IMR-90 (cell line): ENCODE data around the gene SEC23IP. TPM values are rescaled to one million over a fixed set of nuclear protein-coding genes. Genes with fewer than 3 reads are reported as not detected.

Experiments
- ATAC-seq: fragments of 200-7000 bp; cut with Tn5 transposase; 2 replicates; pipeline ENCODE4 v1.9.1; 2020; ENCODE audit warnings: low read depth, mild to moderate bottlenecking, moderate library complexity
- BruUV-seq: library from RNA; stranded (reverse); fragments of 400-500 nt; replicated peaks from 2 replicates; lab custom pipeline; 2021; lab: Mats Ljungman, UMichigan
- CTCF ChIA-PET: fragments of 300-600 bp; formaldehyde crosslinking; extraction: SDS; loops from one replicate; lab custom pipeline; 2021; ENCODE audit warnings: antibody characterized with exemption; lab: Yijun Ruan, JAX
- POLR2A ChIA-PET: fragments of 300-600 bp; sonication (Branson Sonifier 250); formaldehyde crosslinking; loops from one replicate; lab custom pipeline; 2022; ENCODE audit warnings: antibody characterized with exemption; ENCODE audit not compliant: unreplicated experiment; lab: Charles Lee
- DNase-seq: peaks from one replicate; pipeline ENCODE4 v3.0.0; 2013
- H2AFZ ChIP-seq: replicated peaks from 2 replicates; pipeline ENCODE3; 2013; ENCODE audit warnings: low read length, mild to moderate bottlenecking; ENCODE audit not compliant: poor library complexity
- H2AK5ac ChIP-seq: 2 replicates; pipeline ENCODE4 v1.6.1; 2013; ENCODE audit warnings: low read depth, low read length, inconsistent platforms
- H2AK9ac ChIP-seq: replicated peaks from 2 replicates; pipeline ENCODE3; 2013; ENCODE audit warnings: mild to moderate bottlenecking, low read depth, low read length, moderate library complexity; ENCODE audit not compliant: poor library complexity
- H2BK120ac ChIP-seq: 2 replicates; pipeline ENCODE4 v1.6.1; 2013; ENCODE audit warnings: low read depth, low read length, inconsistent platforms
- H2BK15ac ChIP-seq: 3 replicates; pipeline ENCODE4 v1.6.1; 2013; ENCODE audit warnings: low read depth, low read length, inconsistent platforms
- H2BK20ac ChIP-seq: 2 replicates; pipeline ENCODE4 v1.6.1; 2013; ENCODE audit warnings: low read depth, mild to moderate bottlenecking, inconsistent platforms, low read length, moderate library complexity
- H2BK5ac ChIP-seq: 2 replicates; pipeline ENCODE4 v1.6.1; 2013; ENCODE audit warnings: mild to moderate bottlenecking, low read depth, low read length, inconsistent platforms; ENCODE audit not compliant: poor library complexity, severe bottlenecking
- H3K14ac ChIP-seq: replicated peaks from 2 replicates; pipeline ENCODE4 v1.6.1; 2013; ENCODE audit warnings: low read depth, low read length, inconsistent platforms
- H3K18ac ChIP-seq: 2 replicates; pipeline ENCODE4 v1.6.1; 2013; ENCODE audit warnings: low read depth, low read length, control low read depth
- H3K23ac ChIP-seq: 2 replicates; pipeline ENCODE4 v1.6.1; 2013; ENCODE audit warnings: low read depth, low read length, inconsistent platforms
- H3K27ac ChIP-seq: 2 replicates; pipeline ENCODE4 v1.5.1; 2013; ENCODE audit warnings: mild to moderate bottlenecking, control low read depth, low read length; ENCODE audit not compliant: insufficient read depth
- H3K27me3 ChIP-seq: 2 replicates; pipeline ENCODE4 v1.6.1; 2013; ENCODE audit warnings: low read length; ENCODE audit not compliant: control insufficient read depth, insufficient read depth
- H3K36me3 ChIP-seq: 2 replicates; pipeline ENCODE4 v1.6.1; 2013; ENCODE audit warnings: low read length, mixed read lengths; ENCODE audit not compliant: control insufficient read depth, insufficient read depth
- H3K4ac ChIP-seq: 2 replicates; pipeline ENCODE4 v1.6.1; 2013; ENCODE audit warnings: low read depth, low read length, inconsistent platforms
- H3K4me1 ChIP-seq: 2 replicates; pipeline ENCODE4 v1.6.1; 2013; ENCODE audit warnings: low read length, mixed read lengths; ENCODE audit not compliant: control insufficient read depth, insufficient read depth
- H3K4me2 ChIP-seq: 2 replicates; pipeline ENCODE4 v1.6.1; 2013; ENCODE audit warnings: low read depth, mild to moderate bottlenecking, control low read depth, low read length, moderate library complexity
- H3K4me3 ChIP-seq: 2 replicates; pipeline ENCODE4 v1.5.1; 2013; ENCODE audit warnings: low read depth, mild to moderate bottlenecking, control low read depth, low read length, moderate library complexity; ENCODE audit not compliant: insufficient read depth
- H3K56ac ChIP-seq: 2 replicates; pipeline ENCODE4 v1.6.1; 2013; ENCODE audit warnings: low read length, inconsistent platforms; ENCODE audit not compliant: insufficient read depth; ENCODE audit errors: extremely low read depth
- H3K79me1 ChIP-seq, 2 experiments: 2 replicates each; pipeline ENCODE4 v1.6.1; 2013; ENCODE audit warnings: low read length in 2 of 2, inconsistent platforms in 1 of 2, low read depth in 1 of 2
- H3K9ac ChIP-seq: 2 replicates; pipeline ENCODE4 v1.6.1; 2013; ENCODE audit warnings: low read depth, low read length, control low read depth
- H3K9me1 ChIP-seq: 2 replicates; pipeline ENCODE4 v1.6.1; 2013; ENCODE audit warnings: low read length, inconsistent platforms; ENCODE audit not compliant: insufficient read depth
- H3K9me3 ChIP-seq: 2 replicates; pipeline ENCODE4 v1.6.1; 2013; ENCODE audit warnings: low read length; ENCODE audit not compliant: control insufficient read depth, insufficient read depth
- H4K20me1 ChIP-seq: 2 replicates; pipeline ENCODE4 v1.6.1; 2013; ENCODE audit warnings: low read length, inconsistent platforms; ENCODE audit not compliant: insufficient read depth
- H4K5ac ChIP-seq: 2 replicates; pipeline ENCODE4 v1.6.1; 2013; ENCODE audit warnings: mild to moderate bottlenecking, low read depth, low read length, control low read depth
- H4K8ac ChIP-seq, 2 experiments: 2 replicates each; pipeline ENCODE4 v1.6.1; 2013; ENCODE audit warnings: low read depth in 2 of 2, low read length in 2 of 2, control low read depth in 1 of 2, inconsistent platforms in 1 of 2
- H4K91ac ChIP-seq: 2 replicates; pipeline ENCODE4 v1.6.1; 2013; ENCODE audit warnings: low read depth, low read length, inconsistent platforms; ENCODE audit not compliant: insufficient read depth
- BHLHE40 ChIP-seq: fragments of 150-350 bp; IDR thresholded peaks from 2 replicates; pipeline ENCODE4 v1.6.1; 2016; ENCODE audit warnings: mild to moderate bottlenecking, low read depth, low read length
- CEBPB ChIP-seq: IDR thresholded peaks from 2 replicates; pipeline ENCODE4 v1.6.1; 2012; ENCODE audit warnings: low read depth, low read length, improper control_type of control experiment
- CHD1 ChIP-seq: IDR thresholded peaks from 2 replicates; pipeline ENCODE4 v1.6.1; 2012; ENCODE audit warnings: low read depth, low read length, improper control_type of control experiment
- MAZ ChIP-seq: IDR thresholded peaks from 2 replicates; pipeline ENCODE4 v1.6.1; 2012; ENCODE audit warnings: low read depth, mild to moderate bottlenecking, low read length, improper control_type of control experiment, moderate library complexity, borderline replicate concordance
- MXI1 ChIP-seq: IDR thresholded peaks from 2 replicates; pipeline ENCODE4 v1.6.1; 2012; ENCODE audit warnings: low read depth, mild to moderate bottlenecking, low read length, moderate library complexity, borderline replicate concordance
- NFE2L2 ChIP-seq: fragments of 150-350 bp; IDR thresholded peaks from 2 replicates; pipeline ENCODE4 v1.6.1; 2016; ENCODE audit warnings: low read depth, mild to moderate bottlenecking, low read length
- POLR2A ChIP-seq: IDR thresholded peaks from 2 replicates; pipeline ENCODE4 v1.6.1; 2012; ENCODE audit warnings: mild to moderate bottlenecking, low read depth, low read length
- SMC3 ChIP-seq: fragments of 150-350 bp; IDR thresholded peaks from 2 replicates; pipeline ENCODE4 v1.6.1; 2016; ENCODE audit warnings: low read depth, mild to moderate bottlenecking, antibody characterized with exemption, low read length, moderate library complexity
- WGBS, 2 experiments: methylation state at CpG; one replicate each; pipeline versions ENCODE4 v1.1.5 to v1.1.7; 2013; ENCODE audit warnings: missing lambda C conversion rate in 2 of 2; ENCODE audit not compliant: insufficient read length in 1 of 2; ENCODE audit errors: extremely low coverage in 2 of 2; 5-methylcytosine and 5-hydroxymethylcytosine counted together
- dilution Hi-C: fragments of 300-500 bp; cut with HindIII; formaldehyde crosslinking; loops from one replicate; pipeline ENCODE4 v1.14.3; 2018; ENCODE audit warnings: low sequenced_read_pairs; ENCODE audit not compliant: unreplicated experiment
- in situ Hi-C: fragments of 300-500 bp; cut with MboI; formaldehyde crosslinking; loops from 3 replicates; pipeline ENCODE4 v1.14.3; 2019; ENCODE audit warnings: low sequenced_read_pairs, inconsistent platforms, mixed read lengths
- intact Hi-C: fragments of 100-400 bp; cut with micrococcal nuclease; formaldehyde crosslinking; loops from 2 replicates; pipeline ENCODE4 v1.10.0; 2022
- polyA plus RNA-seq, 3 experiments: library from polyadenylated mRNA; depleted of rRNA; stranded (reverse); fragments of >200 nt; gene quantifications; 2 replicates each; pipeline ENCODE4 v1.2.3, GENCODE V29; 2012; ENCODE audit warnings: low replicate concordance in 1 of 3
- total RNA-seq: library from RNA; depleted of rRNA; stranded (reverse); fragments of >200 nt; gene quantifications from 2 replicates; pipeline ENCODE4 v1.2.3, GENCODE V29; 2012
- TF ChIP-seq, protein P1 (sequence below): conservative IDR thresholded peaks from 2 replicates; pipeline ENCODE4 v1.5.1; 2012; ENCODE audit warnings: mild to moderate bottlenecking, low read depth, low read length, improper control_type of control experiment
- TF ChIP-seq, protein P2 (sequence below): fragments of 150-350 bp; IDR thresholded peaks from 2 replicates; pipeline ENCODE4 v1.6.1; 2016; ENCODE audit warnings: low read depth, mild to moderate bottlenecking, low read length, moderate library complexity, borderline replicate concordance

SEC23IP gene
- total and polyA plus RNA-seq, 2 of the 4 experiments (the other 2 are of a cell fraction) = 37.4 to 39.8 TPM

DNA sequence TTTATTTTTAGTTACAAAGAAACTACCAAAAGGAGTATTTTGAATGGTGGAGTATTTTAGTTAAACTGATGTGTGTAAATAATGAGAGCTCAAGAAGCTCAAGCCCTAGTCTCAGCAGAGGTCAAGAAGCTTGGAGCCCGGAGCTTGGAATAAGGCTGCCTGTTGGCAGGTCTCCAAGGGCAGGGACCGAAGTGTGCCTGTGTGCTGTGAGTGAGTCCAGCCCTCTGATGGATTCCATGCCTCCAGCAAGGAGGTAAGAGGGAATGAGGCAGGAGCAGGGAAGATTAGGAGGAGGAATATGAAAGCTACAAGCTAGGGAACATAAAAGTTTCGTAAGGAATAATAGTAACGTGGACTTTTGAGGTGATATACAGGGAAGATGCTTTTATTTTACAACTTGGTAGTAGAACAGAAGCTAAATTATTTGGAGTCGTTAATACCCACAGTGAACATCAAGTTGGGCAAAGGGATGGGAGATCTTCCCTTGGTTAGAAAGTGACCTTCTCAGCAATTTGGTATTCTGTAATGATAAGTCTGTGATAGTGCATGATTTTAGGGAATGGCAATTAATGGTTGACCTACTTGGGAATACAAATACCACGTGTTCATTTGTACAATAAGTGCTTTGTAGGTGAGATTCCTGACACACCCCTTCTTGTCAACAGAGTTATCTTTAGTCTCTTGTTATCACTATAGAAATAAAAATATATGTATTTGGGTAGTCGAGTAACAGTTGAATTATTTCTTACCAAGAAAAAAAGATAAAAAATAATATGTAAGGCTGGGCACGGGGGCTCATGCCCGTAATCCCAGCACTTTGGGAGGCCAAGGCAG, 4.6 kb downstream of the SEC23IP start (continued):
- TF ChIP-seq, protein P1, sequence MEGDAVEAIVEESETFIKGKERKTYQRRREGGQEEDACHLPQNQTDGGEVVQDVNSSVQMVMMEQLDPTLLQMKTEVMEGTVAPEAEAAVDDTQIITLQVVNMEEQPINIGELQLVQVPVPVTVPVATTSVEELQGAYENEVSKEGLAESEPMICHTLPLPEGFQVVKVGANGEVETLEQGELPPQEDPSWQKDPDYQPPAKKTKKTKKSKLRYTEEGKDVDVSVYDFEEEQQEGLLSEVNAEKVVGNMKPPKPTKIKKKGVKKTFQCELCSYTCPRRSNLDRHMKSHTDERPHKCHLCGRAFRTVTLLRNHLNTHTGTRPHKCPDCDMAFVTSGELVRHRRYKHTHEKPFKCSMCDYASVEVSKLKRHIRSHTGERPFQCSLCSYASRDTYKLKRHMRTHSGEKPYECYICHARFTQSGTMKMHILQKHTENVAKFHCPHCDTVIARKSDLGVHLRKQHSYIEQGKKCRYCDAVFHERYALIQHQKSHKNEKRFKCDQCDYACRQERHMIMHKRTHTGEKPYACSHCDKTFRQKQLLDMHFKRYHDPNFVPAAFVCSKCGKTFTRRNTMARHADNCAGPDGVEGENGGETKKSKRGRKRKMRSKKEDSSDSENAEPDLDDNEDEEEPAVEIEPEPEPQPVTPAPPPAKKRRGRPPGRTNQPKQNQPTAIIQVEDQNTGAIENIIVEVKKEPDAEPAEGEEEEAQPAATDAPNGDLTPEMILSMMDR = no peak
- TF ChIP-seq MAZ = no peak

DNA sequence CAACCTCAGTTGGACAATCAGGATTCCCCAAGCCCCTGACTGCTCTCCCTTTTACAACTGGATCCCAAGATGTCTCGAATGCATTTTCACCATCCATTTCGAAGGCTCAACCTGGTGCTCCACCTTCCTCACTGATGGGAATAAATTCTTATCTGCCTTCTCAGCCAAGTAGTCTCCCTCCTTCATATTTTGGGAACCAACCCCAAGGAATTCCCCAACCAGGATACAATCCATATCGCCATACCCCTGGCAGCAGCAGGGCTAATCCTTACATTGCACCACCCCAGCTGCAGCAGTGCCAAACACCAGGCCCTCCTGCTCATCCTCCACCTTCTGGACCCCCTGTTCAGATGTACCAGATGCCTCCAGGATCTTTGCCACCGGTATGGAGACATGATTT, 6.0 kb downstream of the SEC23IP start:
- Histone ChIP-seq H3K4me2 (no peak overlapping the region), H2AFZ (no peak overlapping the region), H3K18ac (no peak overlapping the region), H3K9me3 (no peaks in the 10 kb centered on the region), H3K27ac (no peak overlapping the region), H2BK5ac (no peak overlapping the region), H3K14ac (no peak overlapping the region), H4K91ac (no peak overlapping the region), H3K79me1 (peaks cover 12 to 70% of the 10 kb centered on the region in 2 experiments), H2AK5ac (no peak overlapping the region), H2BK20ac (no peak overlapping the region), H3K36me3 (peaks cover 23% of the 10 kb centered on the region), H3K56ac (no peak overlapping the region), H4K20me1 (peaks cover 66% of the 10 kb centered on the region), H3K9ac (no peak overlapping the region), H3K23ac (no peak overlapping the region), H3K9me1 (peaks cover 25% of the 10 kb centered on the region), H2AK9ac (no peak overlapping the region), H4K5ac (no peak overlapping the region), H3K4me1 (peaks cover 10% of the 10 kb centered on the region), H2BK120ac (no peak overlapping the region), H2BK15ac (no peak overlapping the region), H4K8ac (no peak overlapping the region), H3K4me3 (no peak overlapping the region), H3K4ac (no peak overlapping the region), H3K27me3 (no peaks in the 10 kb centered on the region)
- 97% methylated on average over 3 of the region's 4 CpGs; no CpG with 5 or more reads in 1 of the 2 experiments for WGBS, 2 experiments
- dilution Hi-C loops (no loop called here), in situ Hi-C loops (no loop called here), intact Hi-C loops (no loop called here)
- no TSS peak for BruUV-seq
- CTCF ChIA-PET = no interaction called here
- DNase-seq (no peak), ATAC-seq (no peak)
- POLR2A ChIA-PET = no interaction called here
- TF ChIP-seq SMC3 (no peak), BHLHE40 (no peak), CHD1 (no peak), POLR2A (no peak), MAZ (no peak), MXI1 (no peak), CEBPB (no peak), NFE2L2 (no peak)
- TF ChIP-seq, protein P2, sequence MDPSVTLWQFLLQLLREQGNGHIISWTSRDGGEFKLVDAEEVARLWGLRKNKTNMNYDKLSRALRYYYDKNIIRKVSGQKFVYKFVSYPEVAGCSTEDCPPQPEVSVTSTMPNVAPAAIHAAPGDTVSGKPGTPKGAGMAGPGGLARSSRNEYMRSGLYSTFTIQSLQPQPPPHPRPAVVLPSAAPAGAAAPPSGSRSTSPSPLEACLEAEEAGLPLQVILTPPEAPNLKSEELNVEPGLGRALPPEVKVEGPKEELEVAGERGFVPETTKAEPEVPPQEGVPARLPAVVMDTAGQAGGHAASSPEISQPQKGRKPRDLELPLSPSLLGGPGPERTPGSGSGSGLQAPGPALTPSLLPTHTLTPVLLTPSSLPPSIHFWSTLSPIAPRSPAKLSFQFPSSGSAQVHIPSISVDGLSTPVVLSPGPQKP = no peak
- TF ChIP-seq, protein P1 = no peak
